Measurements from ENCODE around the gene USP38.
"Not testable (repeated sequence)": the region's sequence is repeated elsewhere in the genome, so short reads cannot be mapped to it uniquely, and the experiment has no call there.

Gene USP38

DNA sequence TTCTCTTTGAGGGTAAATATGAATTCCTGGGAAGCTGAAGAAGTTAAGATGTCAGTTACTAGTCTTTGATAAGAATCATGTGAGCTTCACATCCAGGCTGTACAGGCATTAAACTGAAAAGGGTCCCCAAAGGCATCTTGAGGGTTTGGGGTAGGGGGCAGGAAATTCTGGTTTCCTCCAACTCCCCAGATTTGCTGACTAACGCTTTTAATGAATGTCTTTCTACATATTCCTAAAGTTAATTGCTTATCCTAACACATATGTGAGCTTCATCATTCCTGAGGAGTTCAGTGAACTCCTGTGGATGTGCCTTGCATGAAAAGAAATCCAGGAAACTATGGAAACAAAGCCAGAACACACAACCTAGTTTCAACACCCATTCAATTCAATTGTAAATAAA is 78.1 kb downstream of the USP38 start:
- no peak for TF ChIP-seq GATA1 (IDR thresholded peaks at IDR 0.05; ENCODE audit: low read depth, low read length)
- TF ChIP-seq POLR2A (IDR thresholded peaks at IDR 0.05; ENCODE audit: low read length), result no peak
- no peak for DNase-seq

DNA sequence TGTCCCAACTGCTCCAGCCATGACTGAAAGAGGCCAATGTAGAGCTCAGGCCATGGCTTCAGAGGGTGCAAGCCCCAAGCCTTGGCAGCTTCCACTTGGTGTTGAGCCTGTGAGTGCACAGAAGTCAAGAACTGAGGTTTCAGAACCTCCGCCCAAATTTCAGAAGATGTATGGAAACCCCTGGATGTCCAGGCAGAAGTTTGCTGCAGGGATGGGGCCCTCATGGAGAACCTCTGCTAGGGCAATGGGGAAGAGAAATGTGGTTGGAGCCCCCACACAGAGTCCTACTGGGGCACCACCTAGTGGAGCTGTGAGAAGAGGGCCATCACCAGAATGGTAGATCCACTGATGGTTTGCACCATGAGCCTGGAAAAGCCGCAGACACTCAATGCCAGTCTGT is 83.0 kb downstream of the USP38 start:
- not testable (repeated sequence) for DNase-seq

DNA sequence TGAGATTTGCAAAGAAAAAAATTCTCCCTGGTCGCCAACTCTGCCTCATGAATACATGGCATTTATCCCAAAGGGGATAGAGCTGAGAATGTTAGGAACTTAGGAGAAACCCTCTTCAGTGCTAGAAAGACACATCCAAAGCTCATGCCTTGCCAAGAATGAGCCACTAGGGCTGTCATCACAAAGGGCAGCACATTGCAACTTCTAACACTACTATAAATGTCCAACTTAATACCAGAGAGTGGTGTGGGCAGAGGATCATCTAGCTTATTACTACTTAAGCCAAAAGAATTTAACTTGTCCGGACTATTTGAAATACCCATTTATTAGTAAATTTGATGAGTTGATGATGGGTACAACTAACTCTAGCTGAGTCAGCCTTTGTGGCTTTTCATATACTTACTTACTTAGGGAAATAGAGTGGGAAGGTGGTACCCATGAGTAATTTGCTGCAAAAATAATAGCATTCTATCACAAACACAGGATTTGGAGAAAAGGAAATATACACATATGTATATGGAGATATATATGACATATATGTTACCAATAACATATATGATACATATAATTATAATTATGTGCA is 85.6 kb downstream of the USP38 start:
- no peak for DNase-seq
- no peak for TF ChIP-seq POLR2A (IDR thresholded peaks at IDR 0.05; ENCODE audit: low read length)
- no peak for TF ChIP-seq GATA1 (IDR thresholded peaks at IDR 0.05; ENCODE audit: low read depth, low read length)

All from erythroblast (primary cell).